Fibroblast of lung (primary cell): ENCODE results near the gene NAV3. TPM values are rescaled to one million over a fixed set of nuclear protein-coding genes. Genes with fewer than 3 reads are reported as not detected.
A peak's percentile ranks its signal among the peaks of the same experiment; 100 is the strongest.

Experiments
- DNase-seq, 2 donors: peaks; one replicate each; pipeline versions ENCODE4 v3.0.0 to v3.0.0-alpha.2; 2010; ENCODE audit warnings: low read depth in 2 of 2
- H2AFZ ChIP-seq: 2 replicates; pipeline ENCODE4 v1.5.1; 2012; ENCODE audit warnings: low read length, control low read depth, inconsistent platforms
- H3K27ac ChIP-seq: 2 replicates; pipeline ENCODE4 v1.5.1; 2011; ENCODE audit warnings: low read length, control low read depth; ENCODE audit not compliant: insufficient read depth
- H3K27me3 ChIP-seq: 2 replicates; pipeline ENCODE4 v1.5.1; 2011; ENCODE audit warnings: mild to moderate bottlenecking, low read length; ENCODE audit not compliant: control insufficient read depth, insufficient read depth
- H3K36me3 ChIP-seq: 2 replicates; pipeline ENCODE4 v1.5.1; 2011; ENCODE audit warnings: low read length; ENCODE audit not compliant: control insufficient read depth, insufficient read depth
- H3K4me1 ChIP-seq: 2 replicates; pipeline ENCODE4 v1.5.1; 2011; ENCODE audit warnings: low read length; ENCODE audit not compliant: control insufficient read depth, insufficient read depth; ENCODE audit errors: extremely low read depth
- H3K4me2 ChIP-seq: 2 replicates; pipeline ENCODE4 v1.5.1; 2011; ENCODE audit warnings: low read length, control low read depth; ENCODE audit not compliant: insufficient read depth; ENCODE audit errors: extremely low read depth
- H3K4me3 ChIP-seq, 4 experiments: fragments of 200-600 bp in 1 of 4; sonication (generic) in 1 of 4; replicated peaks in 1 of 4; 2 replicates each; pipeline ENCODE4 v1.5.1; 2011 to 2016; ENCODE audit warnings: low read length in 4 of 4, low read depth in 3 of 4, mild to moderate bottlenecking in 3 of 4, control low read depth in 2 of 4, inconsistent platforms in 1 of 4, mixed read lengths in 1 of 4; ENCODE audit not compliant: insufficient read depth in 1 of 4; ENCODE audit errors: control extremely low read depth in 1 of 4
- H3K79me2 ChIP-seq: 2 replicates; pipeline ENCODE4 v1.5.1; 2012; ENCODE audit warnings: mild to moderate bottlenecking, low read length, inconsistent platforms; ENCODE audit not compliant: control insufficient read depth, insufficient read depth
- H3K9ac ChIP-seq: 2 replicates; pipeline ENCODE4 v1.5.1; 2011; ENCODE audit warnings: mild to moderate bottlenecking, low read length, control low read depth; ENCODE audit not compliant: insufficient read depth
- H3K9me3 ChIP-seq: 2 replicates; pipeline ENCODE4 v1.5.1; 2012; ENCODE audit warnings: low read depth, low read length; ENCODE audit not compliant: control insufficient read depth, insufficient read depth
- H4K20me1 ChIP-seq: 2 replicates; pipeline ENCODE4 v1.5.1; 2011; ENCODE audit warnings: low read length; ENCODE audit not compliant: control insufficient read depth, insufficient read depth; ENCODE audit errors: extremely low read depth
- CTCF ChIP-seq, 2 donors: IDR thresholded peaks in 1 of 2; conservative IDR thresholded peaks in 1 of 2; 1 replicate in 1 of 2; 2 replicates in 1 of 2; pipeline ENCODE4 v1.5.1; 2011 to 2012; ENCODE audit warnings: low read length in 2 of 2, control low read depth in 1 of 2, inconsistent platforms in 1 of 2, low read depth in 1 of 2, mild to moderate bottlenecking in 1 of 2
- EZH2 ChIP-seq: IDR thresholded peaks from 2 replicates; pipeline ENCODE4 v1.5.1; 2012; ENCODE audit warnings: low read length, control low read depth, mild to moderate bottlenecking; ENCODE audit errors: missing control alignments
- polyA plus RNA-seq, 2 donors: library from polyadenylated mRNA; depleted of rRNA in 1 of 2; stranded (reverse) in 1 of 2; unstranded in 1 of 2; fragments of >200 nt; gene quantifications; 2 replicates each; pipeline ENCODE4 v1.2.1, GENCODE V29; 2011 to 2012; ENCODE audit warnings: missing spikeins in 1 of 2
- total RNA-seq: library from RNA; depleted of rRNA; stranded (reverse); fragments of >200 nt; gene quantifications from 2 replicates; pipeline ENCODE4 v1.2.1, GENCODE V29; 2014

The NAV3 gene
- total and polyA plus RNA-seq, 2 donors (not counting 1 experiment from before 2014, with no cell fraction given) = 30.8 to 60.6 TPM

GRCh38 chr12:77995436-77996167 is 164.9 kb downstream of the NAV3 start:
- Histone ChIP-seq H2AFZ (no peak overlapping the region), H3K4me2 (no peak overlapping the region), H3K27me3 (no peaks in the 10 kb centered on the region), H4K20me1 (no peaks in the 10 kb centered on the region), H3K27ac (no peak overlapping the region), H3K9ac (no peak overlapping the region), H3K79me2 (peaks cover 6% of the 10 kb centered on the region), H3K36me3 (no peaks in the 10 kb centered on the region), H3K4me1 (peaks cover 4% of the 10 kb centered on the region), H3K9me3 (no peaks in the 10 kb centered on the region), H3K4me3 (no peak overlapping the region)
- TF ChIP-seq CTCF (conservative IDR thresholded peaks at IDR 0.05 in 1 of 2, IDR thresholded peaks at IDR 0.05 in 1 of 2; ENCODE audit: low read depth in 1 of 2, low read length in 2 of 2) (no peak), EZH2 (no peak)
- peak; percentile 64 to 95 for DNase-seq

DNA sequence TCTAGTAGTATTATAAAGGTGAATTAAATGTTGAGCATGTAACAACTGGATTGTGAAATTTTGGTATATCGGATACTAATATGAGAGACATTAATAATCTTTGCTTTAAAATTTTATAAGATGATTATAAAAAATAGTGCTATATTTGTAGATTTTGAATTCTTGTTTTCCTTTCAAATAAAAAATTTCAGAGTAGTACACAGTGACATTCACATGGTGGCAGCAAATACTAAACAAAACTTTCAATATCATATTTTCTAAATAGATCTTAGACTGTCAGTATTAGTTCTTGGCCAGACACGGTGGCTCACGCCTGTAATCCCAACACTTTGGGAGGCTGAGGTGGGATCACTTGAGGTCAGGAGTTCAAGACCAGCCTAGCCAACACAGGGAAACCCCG is 166.0 kb downstream of the NAV3 start:
- Histone ChIP-seq H4K20me1 (no peaks in the 10 kb centered on the region), H3K9me3 (no peaks in the 10 kb centered on the region), H3K27ac (no peak overlapping the region), H3K36me3 (no peaks in the 10 kb centered on the region), H3K9ac (no peak overlapping the region), H3K4me3 (no peak overlapping the region), H3K79me2 (peaks cover 6% of the 10 kb centered on the region), H3K4me2 (no peak overlapping the region), H3K4me1 (peaks cover 4% of the 10 kb centered on the region), H2AFZ (no peak overlapping the region), H3K27me3 (no peaks in the 10 kb centered on the region)
- DNase-seq = no peak
- TF ChIP-seq EZH2 (no peak), CTCF (conservative IDR thresholded peaks at IDR 0.05 in 1 of 2, IDR thresholded peaks at IDR 0.05 in 1 of 2; ENCODE audit: low read depth in 1 of 2, low read length in 2 of 2) (no peak)

GRCh38 chr12:77998236-77998786 is 167.6 kb downstream of the NAV3 start:
- Histone ChIP-seq H3K4me1 (peaks cover 4% of the 10 kb centered on the region), H3K36me3 (no peaks in the 10 kb centered on the region), H3K9ac (no peak overlapping the region), H4K20me1 (no peaks in the 10 kb centered on the region), H3K27me3 (no peaks in the 10 kb centered on the region), H2AFZ (no peak overlapping the region), H3K4me3 (no peak overlapping the region), H3K27ac (no peak overlapping the region), H3K9me3 (no peaks in the 10 kb centered on the region), H3K79me2 (peaks cover 6% of the 10 kb centered on the region), H3K4me2 (no peak overlapping the region)
- DNase-seq = peak in 1 of 2 donors; percentile 5
- TF ChIP-seq CTCF (conservative IDR thresholded peaks at IDR 0.05 in 1 of 2, IDR thresholded peaks at IDR 0.05 in 1 of 2; ENCODE audit: low read depth in 1 of 2, low read length in 2 of 2) (no peak), EZH2 (no peak)
